DOHH2 (cell line): ENCODE results near the gene CD59.

Source experiments
- CTCF ChIP-seq: fragments of 200-600 bp; sonication (generic); IDR thresholded peaks from one replicate; pipeline ENCODE4 v1.5.1; 2014; ENCODE audit warnings: antibody characterized with exemption, mild to moderate bottlenecking, low read depth, low read length; ENCODE audit not compliant: poor library complexity, severe bottlenecking
- EZH2phosphoT487 ChIP-seq: fragments of 200-600 bp; sonication (generic); IDR thresholded peaks from 2 replicates; pipeline ENCODE4 v1.6.1; 2017; ENCODE audit warnings: borderline replicate concordance, mild to moderate bottlenecking, antibody characterized with exemption, low read length, moderate library complexity, mixed read lengths

GRCh38 chr11:33664827-33665226 is 71.4 kb downstream of the CD59 start:
- TF ChIP-seq CTCF (no peak), EZH2phosphoT487 (no peak)
